ENCODE measurements around the gene STK32B. TPM values are rescaled to one million over a fixed set of nuclear protein-coding genes. Genes with fewer than 3 reads are reported as not detected.

STK32B gene
- total RNA-seq, 1 experiment from 2014 or later, result not detected

GRCh38 chr4:5517372-5517771, 466.1 kb downstream of the STK32B start:
- DNase-seq (ENCODE audit: low spot score), result no peak

DNA sequence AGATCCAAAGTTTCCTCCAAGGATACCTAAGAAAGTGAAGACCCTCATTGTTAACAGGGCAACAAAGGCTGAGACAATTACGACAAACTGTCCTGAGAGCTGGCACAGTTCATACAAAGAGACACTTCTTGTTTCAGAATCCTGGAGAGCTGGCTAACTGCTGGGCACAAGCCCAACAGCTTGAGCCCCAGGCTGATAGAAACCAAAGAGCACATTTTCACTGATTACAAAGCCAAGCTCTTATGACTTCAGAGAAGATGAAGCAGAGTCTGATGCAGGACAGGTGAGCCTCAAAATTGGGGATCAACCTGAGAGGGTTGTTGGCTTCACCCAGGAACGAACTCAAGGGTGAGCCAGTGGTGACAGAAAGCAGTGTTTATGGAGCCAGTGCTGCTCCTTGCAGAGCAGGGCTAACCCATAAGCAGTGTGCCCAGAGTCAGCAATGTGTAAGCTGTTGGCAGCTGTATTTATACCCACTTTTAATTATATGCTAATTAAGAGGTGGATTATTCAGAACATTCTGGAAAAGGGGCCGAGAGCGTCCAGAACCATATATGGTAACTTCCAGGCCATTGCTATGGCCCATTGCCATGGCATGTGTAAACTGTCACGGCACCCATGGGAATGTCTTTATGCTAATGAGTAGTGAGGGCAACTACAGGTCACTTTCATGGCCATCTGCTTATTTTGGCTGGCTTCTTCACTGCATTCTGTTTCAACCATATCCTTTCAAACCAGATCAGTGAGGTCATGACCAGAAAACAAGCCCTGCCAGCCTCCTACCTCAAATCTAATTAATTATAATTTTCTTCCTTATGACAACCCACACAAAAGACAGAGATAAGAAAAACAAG, 473.4 kb downstream of the STK32B start:
- no peak for DNase-seq (ENCODE audit: low spot score)

DNA sequence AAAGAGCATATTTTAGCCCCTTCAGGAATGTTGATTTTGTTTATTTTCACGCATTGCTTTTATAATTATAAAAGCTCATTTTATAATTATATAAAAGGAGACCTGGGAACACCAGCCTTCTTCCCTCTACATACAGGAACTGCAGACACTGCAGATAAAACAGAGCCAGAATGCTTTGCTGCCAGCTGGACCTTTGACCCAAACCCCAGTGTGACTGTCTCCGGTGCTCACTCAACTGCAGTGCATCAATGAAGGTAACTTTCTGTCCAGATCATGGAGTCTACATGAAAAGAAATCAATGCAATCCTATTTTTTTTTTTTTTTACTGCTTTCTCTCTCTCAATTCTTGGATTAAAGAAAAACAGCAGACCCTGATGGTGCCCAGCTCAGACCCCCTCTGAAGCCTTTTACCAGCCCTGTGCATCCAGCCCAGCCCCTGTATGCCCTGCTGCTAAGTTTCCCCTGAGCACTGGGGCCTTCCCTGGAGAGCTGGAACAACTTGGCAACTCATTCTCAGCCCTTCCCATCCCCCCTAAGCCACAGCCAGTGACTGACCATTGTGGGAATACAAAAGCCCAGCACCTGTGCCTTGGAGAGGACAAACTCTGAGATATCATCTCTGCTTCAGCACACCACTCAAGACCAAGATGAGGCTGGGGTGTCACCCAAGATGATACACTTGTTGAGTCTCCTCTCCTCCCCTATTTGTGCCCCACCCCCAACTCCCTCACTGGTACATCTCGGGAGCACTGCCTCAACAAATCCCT, 475.0 kb downstream of the STK32B start:
- DNase-seq (ENCODE audit: low spot score), result no peak

GRCh38 chr4:5527211-5527610, 475.9 kb downstream of the STK32B start:
- DNase-seq (ENCODE audit: low spot score), result no peak

- DNase-seq (ENCODE audit: low spot score), result no peak
Observed at GRCh38 chr4:5528031-5528436, 476.8 kb downstream of the STK32B start.

- no peak for DNase-seq (ENCODE audit: low spot score)
Observed at GRCh38 chr4:5532100-5532499, 480.8 kb downstream of the STK32B start.

GRCh38 chr4:5539584-5539983, 488.3 kb downstream of the STK32B start:
- DNase-seq (ENCODE audit: low spot score), result no peak

DNA sequence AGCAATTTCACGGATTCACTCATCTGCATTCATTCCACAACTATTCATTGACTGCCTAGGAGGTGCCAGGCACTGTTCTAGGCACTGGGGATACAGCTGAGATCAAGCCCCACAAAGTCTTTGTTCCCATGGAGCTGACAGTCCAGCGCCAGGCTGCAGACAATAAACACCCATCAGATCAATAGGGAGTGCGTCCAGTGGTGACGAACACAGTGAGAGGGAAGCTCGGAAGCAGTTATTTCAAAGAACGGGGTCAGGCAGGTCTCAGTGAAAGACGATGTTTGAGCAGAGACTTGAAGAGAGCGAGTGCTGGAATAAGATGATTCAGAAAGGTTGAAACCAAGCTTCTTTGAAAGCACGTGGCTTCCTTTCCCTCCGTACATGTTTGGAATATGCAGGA, 489.9 kb downstream of the STK32B start:
- no peak for DNase-seq (ENCODE audit: low spot score)

GRCh38 chr4:5543681-5544080, 492.4 kb downstream of the STK32B start:
- no peak for DNase-seq (ENCODE audit: low spot score)

GRCh38 chr4:5544762-5545161, 493.5 kb downstream of the STK32B start:
- no peak for DNase-seq (ENCODE audit: low spot score)

DNA sequence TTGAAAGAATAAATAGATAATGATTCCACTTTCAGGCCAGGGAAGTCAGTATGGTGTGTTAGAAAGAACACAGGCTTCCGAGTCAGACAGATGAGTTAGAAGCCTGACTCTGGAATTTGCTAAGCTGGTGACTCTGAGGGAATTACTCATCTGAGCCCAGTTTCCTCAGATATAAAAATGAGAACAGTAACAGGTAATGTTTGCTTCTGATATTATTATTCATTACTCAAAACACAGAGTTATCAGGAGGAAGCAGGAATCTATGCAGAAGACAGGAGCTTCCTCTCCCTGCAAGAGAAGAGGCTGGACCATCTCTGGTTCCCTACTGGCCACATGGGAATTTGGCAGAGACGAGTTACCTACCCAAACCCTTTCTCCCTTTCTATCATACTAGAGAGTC, 494.0 kb downstream of the STK32B start:
- no peak for DNase-seq (ENCODE audit: low spot score)

- no peak for DNase-seq (ENCODE audit: low spot score)
Observed at GRCh38 chr4:5547651-5548249, 496.5 kb downstream of the STK32B start.

Small RNA genes lying within 50 kb of the gene (small RNA-seq; reads per million reads assigned to genes)
- gene RF00019, result not detected

Other genes starting within 250 kb of the STK32B start
- gene MSX1, start 191.8 kb upstream of the STK32B start, total RNA-seq (2014; rRNA removed; shearing (Covaris generic)), result 0.03 and 0.18 TPM in 2 replicates
- gene CYTL1, start 32.0 kb upstream of the STK32B start, total RNA-seq (2014; rRNA removed; shearing (Covaris generic)), result not detected in 2 replicates